Measurements from ENCODE around the gene PRPF40B. TPM values are rescaled to one million over a fixed set of nuclear protein-coding genes. Genes with fewer than 3 reads are reported as not detected.

PRPF40B gene
- total RNA-seq, 1 donor from 2014 or later, result 19.9 TPM

DNA sequence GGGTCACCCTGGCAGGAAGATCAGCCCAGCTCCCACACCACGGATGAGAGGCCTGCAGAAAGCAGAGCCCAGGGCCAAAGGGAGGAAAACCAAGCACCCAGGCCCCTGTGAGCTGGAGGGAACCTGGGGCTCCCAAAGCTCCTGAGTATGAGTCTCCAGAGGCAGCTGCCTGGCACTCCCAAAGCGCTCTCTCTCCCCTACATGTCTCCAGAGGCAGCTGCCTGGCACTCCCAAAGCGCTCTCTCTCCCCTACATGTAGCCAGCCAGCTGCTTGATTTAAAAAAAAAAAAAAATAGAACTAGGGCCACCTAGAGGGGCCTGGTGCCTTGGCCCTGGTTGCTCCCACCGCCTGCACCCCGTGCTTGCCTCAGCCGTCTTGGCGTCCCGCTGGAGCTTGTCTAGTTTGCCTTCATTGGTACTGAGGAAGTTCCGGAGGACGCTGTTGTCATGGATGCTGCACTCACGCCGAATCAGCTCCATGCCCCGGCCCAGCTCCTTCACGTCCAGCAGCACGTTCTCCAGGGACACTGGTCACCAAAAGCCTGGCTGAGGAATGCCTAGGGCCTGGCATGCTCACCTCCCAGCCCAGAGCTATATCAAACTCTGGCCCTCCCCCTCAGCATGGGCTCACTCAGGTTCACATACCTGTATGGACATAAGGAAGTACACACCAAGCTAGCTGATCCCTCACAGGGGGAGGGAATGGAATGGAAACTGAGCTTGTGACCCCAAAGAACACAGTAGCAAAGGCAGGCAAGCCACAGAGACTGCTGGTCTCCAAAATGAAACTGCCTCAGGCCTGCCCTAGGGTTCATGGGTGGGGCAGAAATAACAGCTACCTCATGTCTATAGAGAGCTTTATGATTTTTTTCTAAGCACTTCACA is 24.7 kb downstream of the PRPF40B start:
- Histone ChIP-seq H3K27me3 (no peaks in the 10 kb centered on the region), H3K27ac (peak overlapping the region; percentile 69), H3K9me3 (no peaks in the 10 kb centered on the region), H3K36me3 (peaks cover 77% of the 10 kb centered on the region), H3K4me3 (no peak overlapping the region), H3K4me1 (peaks cover 34% of the 10 kb centered on the region)
- intact Hi-C loops (cut with DNase I), result no loop called here
- DNase-seq (no peak), ATAC-seq (peak; percentile 18)
- TF ChIP-seq, protein P1, sequence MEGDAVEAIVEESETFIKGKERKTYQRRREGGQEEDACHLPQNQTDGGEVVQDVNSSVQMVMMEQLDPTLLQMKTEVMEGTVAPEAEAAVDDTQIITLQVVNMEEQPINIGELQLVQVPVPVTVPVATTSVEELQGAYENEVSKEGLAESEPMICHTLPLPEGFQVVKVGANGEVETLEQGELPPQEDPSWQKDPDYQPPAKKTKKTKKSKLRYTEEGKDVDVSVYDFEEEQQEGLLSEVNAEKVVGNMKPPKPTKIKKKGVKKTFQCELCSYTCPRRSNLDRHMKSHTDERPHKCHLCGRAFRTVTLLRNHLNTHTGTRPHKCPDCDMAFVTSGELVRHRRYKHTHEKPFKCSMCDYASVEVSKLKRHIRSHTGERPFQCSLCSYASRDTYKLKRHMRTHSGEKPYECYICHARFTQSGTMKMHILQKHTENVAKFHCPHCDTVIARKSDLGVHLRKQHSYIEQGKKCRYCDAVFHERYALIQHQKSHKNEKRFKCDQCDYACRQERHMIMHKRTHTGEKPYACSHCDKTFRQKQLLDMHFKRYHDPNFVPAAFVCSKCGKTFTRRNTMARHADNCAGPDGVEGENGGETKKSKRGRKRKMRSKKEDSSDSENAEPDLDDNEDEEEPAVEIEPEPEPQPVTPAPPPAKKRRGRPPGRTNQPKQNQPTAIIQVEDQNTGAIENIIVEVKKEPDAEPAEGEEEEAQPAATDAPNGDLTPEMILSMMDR (IDR thresholded peaks at IDR 0.05), result no peak

DNA sequence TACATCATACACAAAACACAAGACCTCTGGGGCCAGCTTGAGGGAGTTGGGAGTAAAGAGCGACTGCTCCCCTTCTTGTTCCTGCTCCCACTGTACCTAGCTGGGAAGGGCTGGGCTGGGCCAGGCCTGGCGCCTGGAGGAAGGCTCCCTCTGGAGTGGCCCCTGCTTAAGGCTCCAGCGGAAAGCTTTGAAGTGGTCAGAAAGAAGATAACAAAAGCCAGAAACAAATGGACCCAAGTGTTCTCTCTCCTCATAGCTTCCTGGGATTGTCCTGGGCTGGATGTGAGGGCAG is 25.3 kb downstream of the PRPF40B start:
- no peak overlapping the region for H3K4me3 ChIP-seq
- no peaks in the 10 kb centered on the region for H3K27me3 ChIP-seq
- H3K4me1 ChIP-seq, result peaks cover 34% of the 10 kb centered on the region
- peak; percentile 30 for ATAC-seq
- peak overlapping the region; percentile 69 for H3K27ac ChIP-seq
- TF ChIP-seq, protein P1 (IDR thresholded peaks at IDR 0.05), result no peak
- no peak for DNase-seq
- H3K36me3 ChIP-seq, result peaks cover 77% of the 10 kb centered on the region
- H3K9me3 ChIP-seq, result no peaks in the 10 kb centered on the region
- intact Hi-C loops (cut with DNase I), result no loop called here

DNA sequence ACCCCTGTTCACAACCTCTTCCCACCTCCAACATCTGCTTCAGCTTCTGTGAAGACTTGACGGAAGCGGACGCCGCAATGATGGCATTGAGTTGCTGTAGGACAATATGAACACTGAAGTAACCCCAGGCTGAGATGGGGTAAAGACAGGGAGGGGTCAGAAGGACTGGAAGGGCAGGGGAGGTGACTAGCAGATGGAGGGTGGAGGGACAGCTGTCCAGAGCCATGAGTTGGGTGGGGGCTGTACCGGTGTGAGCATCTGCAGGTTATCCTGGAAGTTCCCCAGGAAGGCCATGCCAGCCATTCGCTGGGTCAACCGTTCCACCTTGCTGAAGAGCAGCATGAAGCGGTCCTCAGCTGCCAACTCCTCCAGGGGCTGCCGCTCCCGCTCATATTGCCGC is 26.1 kb downstream of the PRPF40B start:
- Histone ChIP-seq H3K36me3 (peaks cover 77% of the 10 kb centered on the region), H3K4me3 (no peak overlapping the region), H3K9me3 (no peaks in the 10 kb centered on the region), H3K27me3 (no peaks in the 10 kb centered on the region), H3K4me1 (peaks cover 34% of the 10 kb centered on the region), H3K27ac (peak overlapping the region; percentile 69)
- intact Hi-C loops (cut with DNase I), result no loop called here
- no peak for DNase-seq
- ATAC-seq, result no peak
- TF ChIP-seq, protein P1 (IDR thresholded peaks at IDR 0.05), result no peak

DNA sequence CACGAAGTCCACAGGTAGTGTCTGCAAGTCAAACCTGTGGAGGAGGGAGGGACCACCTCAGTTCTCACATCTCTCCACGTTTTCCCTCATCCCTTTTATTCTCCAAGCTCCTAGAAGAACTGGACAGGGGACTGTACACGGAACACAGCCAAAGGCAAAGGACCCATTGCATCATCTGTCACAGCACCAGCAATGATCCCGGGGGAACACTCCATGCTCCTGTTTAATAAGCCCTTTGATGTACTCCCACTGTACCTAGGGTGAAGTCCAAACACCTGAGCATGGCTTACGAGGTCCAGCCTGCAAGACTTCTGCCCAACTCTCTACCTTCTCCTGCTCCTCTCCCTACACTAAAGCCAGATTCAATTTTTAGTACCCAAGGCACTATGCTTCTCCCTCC is 26.5 kb downstream of the PRPF40B start:
- Histone ChIP-seq H3K36me3 (peaks cover 80% of the 10 kb centered on the region), H3K4me3 (no peak overlapping the region), H3K9me3 (no peaks in the 10 kb centered on the region), H3K4me1 (peaks cover 31% of the 10 kb centered on the region), H3K27ac (peak overlapping the region; percentile 6), H3K27me3 (no peaks in the 10 kb centered on the region)
- no peak for DNase-seq
- intact Hi-C loops (cut with DNase I), result no loop called here
- TF ChIP-seq, protein P1 (IDR thresholded peaks at IDR 0.05), result no peak
- ATAC-seq, result no peak

DNA sequence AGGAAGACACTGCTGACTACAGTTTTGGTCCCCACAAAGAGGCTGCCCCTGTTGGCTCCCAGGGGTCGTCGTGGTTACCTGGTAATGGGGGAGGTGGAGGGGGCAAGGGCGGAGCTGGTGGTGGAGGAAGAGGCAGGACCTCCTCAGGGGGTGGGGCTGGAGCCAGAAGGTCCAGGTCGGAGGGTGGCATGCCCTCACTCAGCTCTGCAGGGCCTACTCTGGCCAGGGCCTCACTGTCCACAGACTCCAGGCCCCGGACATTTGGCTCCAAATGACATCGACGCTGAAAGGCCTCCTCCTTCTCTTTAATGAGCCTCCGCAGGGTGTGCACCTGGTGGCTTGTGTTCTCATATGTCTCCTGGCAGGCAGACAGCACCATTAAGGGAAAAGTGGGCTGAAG is 28.5 kb downstream of the PRPF40B start:
- H3K27ac ChIP-seq, result no peak overlapping the region
- ATAC-seq (no peak), DNase-seq (no peak)

More for the DNA sequence above, 28.5 kb downstream of the PRPF40B start:
- TF ChIP-seq, protein P1 (IDR thresholded peaks at IDR 0.05), result no peak
- no peaks in the 10 kb centered on the region for H3K27me3 ChIP-seq
- no peaks in the 10 kb centered on the region for H3K9me3 ChIP-seq
- H3K4me3 ChIP-seq, result no peak overlapping the region
- intact Hi-C loops (cut with DNase I), result no loop called here
- peaks cover 24% of the 10 kb centered on the region for H3K4me1 ChIP-seq
- H3K36me3 ChIP-seq, result peaks cover 82% of the 10 kb centered on the region
